SH-SY5Y (cell line): ENCODE measurements around the gene DNAJB5.

Experiments used
- GATA2 ChIP-seq: IDR thresholded peaks from 2 replicates; pipeline ENCODE4 v1.6.1; 2011; ENCODE audit warnings: mild to moderate bottlenecking, low read depth, low read length
- GATA3 ChIP-seq: IDR thresholded peaks from 2 replicates; pipeline ENCODE4 v1.6.1; 2011; ENCODE audit warnings: low read depth, mild to moderate bottlenecking, low read length, moderate library complexity

The DNAJB5 gene

GRCh38 chr9:35044071-35044470 is 54.5 kb downstream of the DNAJB5 start:
- TF ChIP-seq GATA3: no peak
- TF ChIP-seq GATA2: no peak
